H1 (cell line): ENCODE measurements around the gene C20orf202.
"Not testable (repeated sequence)": the region's sequence is repeated elsewhere in the genome, so short reads cannot be mapped to it uniquely, and the experiment has no call there.

Source experiments
- RAD21 ChIP-seq, 2 experiments: IDR thresholded peaks in 1 of 2; conservative IDR thresholded peaks in 1 of 2; 2 replicates each; pipeline ENCODE4 v1.6.1; 2011; ENCODE audit warnings: low read depth in 2 of 2, low read length in 2 of 2, improper control_type of control experiment in 1 of 2, inconsistent platforms in 1 of 2, mild to moderate bottlenecking in 1 of 2, moderate library complexity in 1 of 2
- SIN3A ChIP-seq, 2 experiments: IDR thresholded peaks in 1 of 2; conservative IDR thresholded peaks in 1 of 2; 2 replicates each; pipeline ENCODE4 v1.6.1; 2011 to 2012; ENCODE audit warnings: low read length in 2 of 2, improper control_type of control experiment in 1 of 2, low read depth in 1 of 2, mild to moderate bottlenecking in 1 of 2
- SRF ChIP-seq: IDR thresholded peaks from 2 replicates; pipeline ENCODE4 v1.6.1; 2011; ENCODE audit warnings: mild to moderate bottlenecking, low read depth, low read length, moderate library complexity
- TF ChIP-seq, protein P1 (sequence below), 3 experiments: IDR thresholded peaks; 1 replicate in 2 of 3; 2 replicates in 1 of 3; pipeline versions ENCODE4 v1.5.1 to v1.6.1; 2011; ENCODE audit warnings: low read length in 3 of 3, mild to moderate bottlenecking in 3 of 3, inconsistent platforms in 2 of 3, low read depth in 1 of 3, moderate library complexity in 1 of 3; ENCODE audit not compliant: insufficient read depth in 1 of 3; ENCODE audit errors: control extremely low read depth in 1 of 3

DNA sequence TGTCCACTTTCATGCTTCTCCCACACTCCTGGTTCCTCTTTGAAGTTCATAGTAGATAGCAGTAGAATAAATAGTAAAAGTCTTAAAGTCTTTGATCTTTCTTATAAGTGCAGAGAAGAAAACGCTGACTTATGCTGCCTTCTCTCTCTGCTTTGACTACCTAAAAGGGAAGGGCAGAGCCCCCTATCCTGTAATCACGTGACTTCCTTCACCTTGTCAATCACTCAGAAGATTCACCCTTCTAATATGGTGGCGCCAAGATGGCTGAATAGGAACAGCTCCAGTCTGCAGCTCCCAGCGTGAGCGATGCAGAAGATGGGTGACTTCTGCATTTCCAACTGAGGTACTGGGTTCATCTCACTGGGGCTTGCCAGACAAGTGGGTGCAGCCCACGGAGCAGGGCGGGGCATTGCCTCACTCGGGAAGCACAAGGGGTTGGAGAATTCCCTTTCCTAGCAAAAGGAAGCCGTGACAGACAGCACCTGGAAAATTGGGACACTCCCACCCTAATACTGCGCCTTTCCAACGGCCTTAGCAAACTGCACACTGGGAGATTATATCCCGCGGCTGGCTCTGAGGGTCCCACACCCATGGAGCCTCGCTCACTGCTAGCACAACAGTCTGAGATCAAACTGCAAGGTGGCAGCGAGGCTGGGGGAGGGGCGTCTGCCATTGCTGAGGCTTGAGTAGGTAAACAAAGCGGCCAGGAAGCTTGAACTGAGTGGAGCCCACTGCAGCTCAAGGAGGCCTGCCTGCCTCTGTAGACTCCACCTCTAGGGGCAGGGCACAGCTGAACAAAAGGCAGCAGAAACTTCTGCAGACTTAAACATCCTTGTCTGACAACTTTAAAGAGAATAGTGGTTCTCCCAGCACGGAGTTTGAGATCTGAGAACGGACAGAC lies 13.5 kb downstream of the C20orf202 start:
- TF ChIP-seq RAD21 (IDR thresholded peaks at IDR 0.05 in 1 of 2, conservative IDR thresholded peaks at IDR 0.05 in 1 of 2; ENCODE audit: low read depth in 2 of 2, low read length in 2 of 2); SIN3A (conservative IDR thresholded peaks at IDR 0.05 in 1 of 2, IDR thresholded peaks at IDR 0.05 in 1 of 2; ENCODE audit: low read depth in 1 of 2, low read length in 2 of 2); SRF: not testable (repeated sequence)
- TF ChIP-seq, protein P1, sequence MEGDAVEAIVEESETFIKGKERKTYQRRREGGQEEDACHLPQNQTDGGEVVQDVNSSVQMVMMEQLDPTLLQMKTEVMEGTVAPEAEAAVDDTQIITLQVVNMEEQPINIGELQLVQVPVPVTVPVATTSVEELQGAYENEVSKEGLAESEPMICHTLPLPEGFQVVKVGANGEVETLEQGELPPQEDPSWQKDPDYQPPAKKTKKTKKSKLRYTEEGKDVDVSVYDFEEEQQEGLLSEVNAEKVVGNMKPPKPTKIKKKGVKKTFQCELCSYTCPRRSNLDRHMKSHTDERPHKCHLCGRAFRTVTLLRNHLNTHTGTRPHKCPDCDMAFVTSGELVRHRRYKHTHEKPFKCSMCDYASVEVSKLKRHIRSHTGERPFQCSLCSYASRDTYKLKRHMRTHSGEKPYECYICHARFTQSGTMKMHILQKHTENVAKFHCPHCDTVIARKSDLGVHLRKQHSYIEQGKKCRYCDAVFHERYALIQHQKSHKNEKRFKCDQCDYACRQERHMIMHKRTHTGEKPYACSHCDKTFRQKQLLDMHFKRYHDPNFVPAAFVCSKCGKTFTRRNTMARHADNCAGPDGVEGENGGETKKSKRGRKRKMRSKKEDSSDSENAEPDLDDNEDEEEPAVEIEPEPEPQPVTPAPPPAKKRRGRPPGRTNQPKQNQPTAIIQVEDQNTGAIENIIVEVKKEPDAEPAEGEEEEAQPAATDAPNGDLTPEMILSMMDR (IDR thresholded peaks at IDR 0.05; ENCODE audit: control extremely low read depth in 1 of 3, insufficient read depth in 1 of 3, low read depth in 1 of 3, low read length in 3 of 3) = not testable (repeated sequence)
